H9 (cell line): ENCODE measurements around the gene KRTAP5-9. TPM values are rescaled to one million over a fixed set of nuclear protein-coding genes. Genes with fewer than 3 reads are reported as not detected.

Experiments
- DNase-seq: peaks from one replicate; pipeline ENCODE4 v3.0.0-alpha.2; 2017
- H2AFZ ChIP-seq: one replicate; pipeline ENCODE4 v1.6.1; 2013; ENCODE audit warnings: mild to moderate bottlenecking, low read length, control low read depth, moderate library complexity
- H2AK5ac ChIP-seq: 2 replicates; pipeline ENCODE4 v1.6.1; 2013; ENCODE audit warnings: low read length, control low read depth, mixed read lengths; ENCODE audit not compliant: insufficient read length
- H2BK120ac ChIP-seq: one replicate; pipeline ENCODE4 v1.6.1; 2013; ENCODE audit warnings: low read depth, mild to moderate bottlenecking, low read length, control low read depth, inconsistent platforms; ENCODE audit not compliant: poor library complexity, severe bottlenecking
- H2BK12ac ChIP-seq: 2 replicates; pipeline ENCODE4 v1.6.1; 2013; ENCODE audit warnings: low read length, control low read depth, mixed read lengths, low read depth; ENCODE audit not compliant: insufficient read length
- H2BK15ac ChIP-seq: 2 replicates; pipeline ENCODE4 v1.6.1; 2013; ENCODE audit warnings: low read depth, low read length, control low read depth
- H2BK20ac ChIP-seq: one replicate; pipeline ENCODE4 v1.6.1; 2013; ENCODE audit warnings: low read depth, mild to moderate bottlenecking, low read length, control low read depth, inconsistent platforms; ENCODE audit not compliant: poor library complexity, severe bottlenecking
- H2BK5ac ChIP-seq: 2 replicates; pipeline ENCODE4 v1.6.1; 2013; ENCODE audit warnings: low read length, control low read depth, mixed read lengths; ENCODE audit not compliant: insufficient read length
- H3K14ac ChIP-seq: 2 replicates; pipeline ENCODE4 v1.6.1; 2013; ENCODE audit warnings: low read length, control low read depth; ENCODE audit not compliant: insufficient read depth
- H3K18ac ChIP-seq: 2 replicates; pipeline ENCODE4 v1.6.1; 2013; ENCODE audit warnings: low read depth, mild to moderate bottlenecking, mixed read lengths, low read length, control low read depth; ENCODE audit not compliant: insufficient read length
- H3K23ac ChIP-seq: 2 replicates; pipeline ENCODE4 v1.6.1; 2013; ENCODE audit warnings: low read length, control low read depth, mixed read lengths, low read depth; ENCODE audit not compliant: insufficient read length
- H3K23me2 ChIP-seq: 2 replicates; pipeline ENCODE4 v1.6.1; 2013; ENCODE audit warnings: low read depth, mild to moderate bottlenecking, mixed read lengths, low read length, control low read depth; ENCODE audit not compliant: insufficient read length, poor library complexity, severe bottlenecking
- H3K27ac ChIP-seq: 2 replicates; pipeline ENCODE4 v1.5.1; 2013; ENCODE audit warnings: low read length, control low read depth, mixed read lengths, low read depth; ENCODE audit not compliant: insufficient read length
- H3K27me3 ChIP-seq: 2 replicates; pipeline ENCODE4 v1.6.1; 2013; ENCODE audit warnings: low read length, control low read depth, inconsistent platforms; ENCODE audit not compliant: insufficient read depth
- H3K4ac ChIP-seq: 2 replicates; pipeline ENCODE4 v1.6.1; 2013; ENCODE audit warnings: low read depth, mild to moderate bottlenecking, control low read depth, inconsistent platforms, low read length, moderate library complexity
- H3K4me1 ChIP-seq: 2 replicates; pipeline ENCODE4 v1.6.1; 2013; ENCODE audit warnings: low read length, control low read depth, inconsistent platforms; ENCODE audit not compliant: insufficient read depth
- H3K4me2 ChIP-seq: 2 replicates; pipeline ENCODE4 v1.6.1; 2013; ENCODE audit warnings: low read length, control low read depth, mixed read lengths; ENCODE audit not compliant: insufficient read length, insufficient read depth
- H3K56ac ChIP-seq: 2 replicates; pipeline ENCODE4 v1.6.1; 2013; ENCODE audit warnings: low read depth, mild to moderate bottlenecking, mixed read lengths, low read length, control low read depth; ENCODE audit not compliant: insufficient read length
- H3K79me1 ChIP-seq: 2 replicates; pipeline ENCODE4 v1.6.1; 2013; ENCODE audit warnings: low read depth, mild to moderate bottlenecking, moderate library complexity, low read length, control low read depth, inconsistent platforms; ENCODE audit not compliant: insufficient read depth, poor library complexity, severe bottlenecking
- H3K79me2 ChIP-seq: 2 replicates; pipeline ENCODE4 v1.6.1; 2013; ENCODE audit warnings: low read length, control low read depth, inconsistent platforms; ENCODE audit not compliant: insufficient read depth
- H3K9ac ChIP-seq: 2 replicates; pipeline ENCODE4 v1.6.1; 2013; ENCODE audit warnings: low read length, control low read depth, mixed read lengths; ENCODE audit not compliant: insufficient read length; ENCODE audit errors: extremely low read depth
- H3K9me3 ChIP-seq: one replicate; pipeline ENCODE4 v1.6.1; 2013; ENCODE audit warnings: low read depth, low read length, inconsistent platforms; ENCODE audit not compliant: control insufficient read depth
- H3T11ph ChIP-seq: one replicate; pipeline ENCODE4 v1.6.1; 2013; ENCODE audit warnings: mild to moderate bottlenecking, low read length, control low read depth, inconsistent platforms
- H4K20me1 ChIP-seq: one replicate; pipeline ENCODE4 v1.6.1; 2013; ENCODE audit not compliant: control insufficient read depth, insufficient read length, insufficient read depth
- H4K5ac ChIP-seq: 2 replicates; pipeline ENCODE4 v1.6.1; 2013; ENCODE audit warnings: low read depth, mild to moderate bottlenecking, mixed read lengths, low read length, control low read depth; ENCODE audit not compliant: insufficient read length
- H4K8ac ChIP-seq: replicated peaks from 2 replicates; pipeline ENCODE4 v1.6.1; 2013; ENCODE audit warnings: low read length, control low read depth, mixed read lengths, low read depth; ENCODE audit not compliant: insufficient read length
- H4K91ac ChIP-seq: 2 replicates; pipeline ENCODE4 v1.6.1; 2013; ENCODE audit warnings: low read depth, mild to moderate bottlenecking, moderate library complexity, mixed read lengths, low read length, control low read depth; ENCODE audit not compliant: insufficient read length
- H3K27ac Mint-ChIP-seq, 3 experiments: 2 replicates in 2 of 3; 3 replicates in 1 of 3; pipeline ENCODE4 v1.8.0; 2020 to 2021; ENCODE audit warnings: mixed read lengths in 3 of 3, mild to moderate bottlenecking in 1 of 3, moderate library complexity in 1 of 3
- H3K27me3 Mint-ChIP-seq: 2 replicates; pipeline ENCODE4 v1.8.0; 2021; ENCODE audit warnings: low read depth, mild to moderate bottlenecking, moderate library complexity, mixed read lengths
- H3K36me3 Mint-ChIP-seq, 3 experiments: 2 replicates in 2 of 3; 3 replicates in 1 of 3; pipeline ENCODE4 v1.8.0; 2020 to 2021; ENCODE audit warnings: low read depth in 3 of 3, mixed read lengths in 3 of 3; ENCODE audit not compliant: insufficient read depth in 1 of 3
- H3K4me1 Mint-ChIP-seq, 2 experiments: 2 replicates each; pipeline ENCODE4 v1.8.0; 2020; ENCODE audit warnings: mixed read lengths in 2 of 2
- H3K4me3 Mint-ChIP-seq, 2 experiments: 2 replicates in 1 of 2; 3 replicates in 1 of 2; pipeline ENCODE4 v1.8.0; 2020 to 2021; ENCODE audit warnings: mild to moderate bottlenecking in 2 of 2, mixed read lengths in 2 of 2, moderate library complexity in 1 of 2
- H3K9me3 Mint-ChIP-seq, 2 experiments: 2 replicates in 1 of 2; 3 replicates in 1 of 2; pipeline ENCODE4 v1.8.0; 2020; ENCODE audit warnings: mild to moderate bottlenecking in 2 of 2, mixed read lengths in 2 of 2, moderate library complexity in 1 of 2
- CTCF ChIP-seq: fragments of 200-600 bp; sonication (generic); conservative IDR thresholded peaks from 3 replicates; pipeline ENCODE4 v1.8.0; 2021; ENCODE audit warnings: antibody characterized with exemption, mild to moderate bottlenecking
- WGBS: extraction: QIAGEN DNeasy Blood & Tissue Kit; methylation state at CpG from one replicate; pipeline ENCODE4 v1.1.7; 2013; ENCODE audit warnings: missing lambda C conversion rate, low lambda C conversion rate, mixed read lengths; ENCODE audit not compliant: insufficient read length; ENCODE audit errors: extremely low coverage; 5-methylcytosine and 5-hydroxymethylcytosine counted together
- total RNA-seq: library from RNA; stranded (reverse); gene quantifications from 2 replicates; pipeline ENCODE4 v1.2.1, GENCODE V29; 2021

The KRTAP5-9 gene
- total RNA-seq, 1 experiment from 2014 or later = not detected

- Histone ChIP-seq H3K4me1 (no peaks in the 10 kb centered on the region), H3K18ac (no peak overlapping the region), H2BK15ac (no peak overlapping the region), H3K27ac (no peak overlapping the region), H4K20me1 (no peaks in the 10 kb centered on the region), H2BK20ac (no peak overlapping the region), H3K56ac (no peak overlapping the region), H3K79me1 (no peaks in the 10 kb centered on the region), H4K8ac (no peak overlapping the region), H2AFZ (no peak overlapping the region), H3K9me3 (no peaks in the 10 kb centered on the region), H4K91ac (no peak overlapping the region), H3K9ac (no peak overlapping the region), H3K23ac (no peak overlapping the region), H3K23me2 (no peaks in the 10 kb centered on the region), H2BK120ac (no peak overlapping the region), H3K27me3 (no peaks in the 10 kb centered on the region), H3T11ph (no peak overlapping the region), H4K5ac (no peak overlapping the region), H3K4me2 (no peak overlapping the region), H3K14ac (no peak overlapping the region), H3K4ac (no peak overlapping the region), H2BK12ac (no peak overlapping the region), H3K79me2 (no peaks in the 10 kb centered on the region), H2BK5ac (no peak overlapping the region), H2AK5ac (no peak overlapping the region)
- Mint-ChIP-seq H3K9me3 (peaks cover 17 to 21% of the 10 kb centered on the region in 2 experiments), H3K4me3 (no peak overlapping the region), H3K4me1 (peaks cover 8 to 9% of the 10 kb centered on the region in 2 experiments; a peak in 3 of 4 replicates), H3K27me3 (peaks cover 7% of the 10 kb centered on the region), H3K36me3 (peaks cover 2 to 6% (median 5%) of the 10 kb centered on the region in 3 experiments; a peak in 4 of 7 replicates), H3K27ac (no peak overlapping the region)
- no peak for DNase-seq
- WGBS = no CpG with 5 or more reads among the region's 11 CpGs
- no peak for TF ChIP-seq CTCF
Observed at GRCh38 chr11:71555508-71555907, 7.3 kb downstream of the KRTAP5-9 start.
